DND-41 (cell line): ENCODE data around the gene DLGAP1.

Source experiments
- ATAC-seq: fragments of 200-7000 bp; cut with Tn5 transposase; 3 replicates; pipeline ENCODE4 v1.9.1; 2021; ENCODE audit warnings: low read depth; ENCODE audit not compliant: insufficient read depth
- DNase-seq: peaks from one replicate; pipeline ENCODE4 v3.0.0-alpha.2; 2020
- H2AFZ ChIP-seq: 2 replicates; pipeline ENCODE4 v1.6.0; 2012; ENCODE audit warnings: low read depth, low read length
- H3K27ac ChIP-seq: 2 replicates; pipeline ENCODE4 v1.5.1; 2012; ENCODE audit warnings: low read length, inconsistent platforms
- H3K27me3 ChIP-seq: fragments of 200-600 bp; sonication (generic); 2 replicates; pipeline ENCODE4 v1.6.0; 2012; ENCODE audit warnings: low read length, mild to moderate bottlenecking, inconsistent platforms; ENCODE audit not compliant: insufficient read depth, poor library complexity
- H3K36me3 ChIP-seq: 2 replicates; pipeline ENCODE4 v1.5.1; 2012; ENCODE audit warnings: low read length, inconsistent platforms; ENCODE audit not compliant: insufficient read depth
- H3K4me1 ChIP-seq: 2 replicates; pipeline ENCODE4 v1.5.1; 2012; ENCODE audit warnings: mild to moderate bottlenecking, low read length; ENCODE audit not compliant: insufficient read depth
- H3K4me2 ChIP-seq: 2 replicates; pipeline ENCODE4 v1.6.0; 2012; ENCODE audit warnings: mild to moderate bottlenecking, moderate library complexity, low read length, inconsistent platforms; ENCODE audit not compliant: insufficient read depth
- H3K4me3 ChIP-seq, 2 experiments: fragments of 200-600 bp in 1 of 2; shearing (Covaris generic) in 1 of 2; 2 replicates each; pipeline ENCODE4 v1.5.1; 2012 to 2016; ENCODE audit warnings: inconsistent platforms in 2 of 2, low read length in 2 of 2, mild to moderate bottlenecking in 2 of 2, low read depth in 1 of 2, moderate library complexity in 1 of 2
- H3K79me2 ChIP-seq: 2 replicates; pipeline ENCODE4 v1.6.0; 2012; ENCODE audit warnings: low read length, inconsistent platforms; ENCODE audit not compliant: insufficient read depth
- H3K9ac ChIP-seq: 2 replicates; pipeline ENCODE4 v1.6.0; 2012; ENCODE audit warnings: low read depth, mild to moderate bottlenecking, inconsistent platforms, low read length, moderate library complexity
- H3K9me3 ChIP-seq: 2 replicates; pipeline ENCODE4 v1.5.1; 2012; ENCODE audit warnings: low read length, moderate library complexity, mild to moderate bottlenecking, inconsistent platforms; ENCODE audit not compliant: insufficient read depth, severe bottlenecking
- H4K20me1 ChIP-seq: 2 replicates; pipeline ENCODE4 v1.6.0; 2012; ENCODE audit warnings: low read length; ENCODE audit not compliant: insufficient read depth
- CTCF ChIP-seq: IDR thresholded peaks from 2 replicates; pipeline ENCODE4 v1.5.1; 2012; ENCODE audit warnings: borderline replicate concordance, low read length, moderate library complexity, mild to moderate bottlenecking; ENCODE audit not compliant: poor library complexity, severe bottlenecking; ENCODE audit errors: extremely low read depth
- EZH2 ChIP-seq: IDR thresholded peaks from 3 replicates; pipeline ENCODE4 v1.6.1; 2012; ENCODE audit warnings: borderline replicate concordance, low read depth, mild to moderate bottlenecking, moderate library complexity, low read length, inconsistent platforms; ENCODE audit not compliant: severe bottlenecking

DLGAP1 gene

DNA sequence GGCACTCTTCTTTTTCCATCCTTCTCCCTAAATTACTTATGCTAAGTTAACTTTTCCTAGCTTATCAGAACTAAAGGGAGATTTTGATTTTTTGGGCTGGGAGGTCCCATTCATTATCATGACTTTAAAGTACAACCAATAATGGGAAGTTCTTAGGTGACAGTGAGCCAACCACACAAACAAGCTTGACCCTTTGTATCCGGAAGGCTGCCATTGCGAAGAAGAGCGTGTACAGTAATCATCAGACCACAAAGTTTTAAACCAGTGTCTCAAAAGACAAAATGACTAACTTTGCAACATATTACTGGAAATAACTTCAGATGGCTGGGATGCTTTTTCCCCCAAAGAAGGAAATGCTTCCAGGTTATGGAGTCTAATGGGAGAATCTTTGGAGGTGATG, 707.0 kb downstream of the DLGAP1 start:
- H3K9me3 ChIP-seq, result no peaks in the 10 kb centered on the region
- no peak for ATAC-seq
- no peaks in the 10 kb centered on the region for H3K79me2 ChIP-seq
- H4K20me1 ChIP-seq, result no peaks in the 10 kb centered on the region
- H3K36me3 ChIP-seq, result no peaks in the 10 kb centered on the region
- H3K4me1 ChIP-seq, result no peaks in the 10 kb centered on the region
- no peak overlapping the region for H3K4me3 ChIP-seq
- H3K27ac ChIP-seq, result no peak overlapping the region
- no peak for TF ChIP-seq CTCF
- no peak for TF ChIP-seq EZH2
- H3K27me3 ChIP-seq, result no peaks in the 10 kb centered on the region
- H2AFZ ChIP-seq, result no peak overlapping the region
- no peak overlapping the region for H3K4me2 ChIP-seq
- H3K9ac ChIP-seq, result no peak overlapping the region
- no peak for DNase-seq

GRCh38 chr18:3747176-3747973, 707.7 kb downstream of the DLGAP1 start:
- H2AFZ ChIP-seq, result no peak overlapping the region
- no peaks in the 10 kb centered on the region for H3K79me2 ChIP-seq
- H4K20me1 ChIP-seq, result no peaks in the 10 kb centered on the region
- H3K27ac ChIP-seq, result no peak overlapping the region
- DNase-seq, result no peak
- H3K36me3 ChIP-seq, result no peaks in the 10 kb centered on the region
- H3K4me3 ChIP-seq, result no peak overlapping the region
- ATAC-seq, result no peak
- no peaks in the 10 kb centered on the region for H3K9me3 ChIP-seq
- no peak overlapping the region for H3K4me2 ChIP-seq
- H3K27me3 ChIP-seq, result no peaks in the 10 kb centered on the region
- no peak for TF ChIP-seq EZH2
- TF ChIP-seq CTCF, result no peak
- H3K4me1 ChIP-seq, result no peaks in the 10 kb centered on the region
- no peak overlapping the region for H3K9ac ChIP-seq

GRCh38 chr18:3742541-3742940, 712.6 kb downstream of the DLGAP1 start:
- H2AFZ ChIP-seq, result no peak overlapping the region
- H3K4me1 ChIP-seq, result no peaks in the 10 kb centered on the region
- H3K4me2 ChIP-seq, result no peak overlapping the region
- H3K9me3 ChIP-seq, result no peaks in the 10 kb centered on the region
- no peak overlapping the region for H3K9ac ChIP-seq
- no peaks in the 10 kb centered on the region for H3K79me2 ChIP-seq
- H3K27ac ChIP-seq, result no peak overlapping the region
- ATAC-seq (no peak), DNase-seq (no peak)
- no peaks in the 10 kb centered on the region for H4K20me1 ChIP-seq
- H3K36me3 ChIP-seq, result no peaks in the 10 kb centered on the region
- TF ChIP-seq CTCF, result no peak
- TF ChIP-seq EZH2, result no peak
- no peak overlapping the region for H3K4me3 ChIP-seq
- no peaks in the 10 kb centered on the region for H3K27me3 ChIP-seq
